K562 (cell line): ENCODE results near the gene CEACAM18. TPM values are rescaled to one million over a fixed set of nuclear protein-coding genes. Genes with fewer than 3 reads are reported as not detected.

Source experiments
- CC2D1A ChIP-seq: fragments of 450-650 bp; IDR thresholded peaks from 2 replicates; pipeline ENCODE4 v1.6.1; 2017; ENCODE audit warnings: mild to moderate bottlenecking
- CHD4 ChIP-seq: fragments of 200-600 bp; sonication (generic); IDR thresholded peaks from 3 replicates; pipeline ENCODE4 v1.6.1; 2012; ENCODE audit warnings: low read depth, mild to moderate bottlenecking, mixed read lengths, low read length, inconsistent platforms; ENCODE audit not compliant: insufficient read depth, insufficient replicate concordance, poor library complexity, severe bottlenecking
- FOXJ3 ChIP-seq: sonication (generic); formaldehyde crosslinking; IDR thresholded peaks from 2 replicates; pipeline ENCODE4 v1.4.0; 2020; ENCODE audit warnings: mild to moderate bottlenecking, missing genetic modification reagents
- NR2C2 ChIP-seq, 2 experiments: fragments of 200-800 bp in 1 of 2; sonication (Bioruptor generic) in 1 of 2; sonication (generic) in 1 of 2; formaldehyde crosslinking in 1 of 2; IDR thresholded peaks; 2 replicates each; pipeline versions ENCODE4 v1.6.1 to v1.8.0; 2016 to 2022; ENCODE audit warnings: mild to moderate bottlenecking in 1 of 2, missing compliant biosample characterization in 1 of 2, missing genetic modification characterization in 1 of 2, missing genetic modification reagents in 1 of 2
- RBM25 ChIP-seq: fragments of 200-400 bp; formaldehyde crosslinking; IDR thresholded peaks from 2 replicates; pipeline ENCODE4 v1.6.1; 2018; ENCODE audit warnings: low read length, low read depth, moderate library complexity; ENCODE audit not compliant: severe bottlenecking
- RHOXF2B ChIP-seq: fragments of 250-450 bp; sonication (Bioruptor Pico); conservative IDR thresholded peaks from 2 replicates; pipeline ENCODE4 v1.5.1; 2021
- SMARCA5 ChIP-seq: fragments of 450-650 bp; IDR thresholded peaks from 2 replicates; pipeline ENCODE4 v1.6.1; 2016
- SRSF7 ChIP-seq: fragments of 200-400 bp; formaldehyde crosslinking; optimal IDR thresholded peaks from 2 replicates; pipeline ENCODE3; 2017; ENCODE audit warnings: mild to moderate bottlenecking, low read depth, low read length
- TBP ChIP-seq: optimal IDR thresholded peaks from 2 replicates; pipeline ENCODE3; 2011; ENCODE audit warnings: low read depth, low read length, improper control_type of control experiment
- ZNF146 ChIP-seq: IDR thresholded peaks from one replicate; pipeline ENCODE4 v1.6.1; 2018; ENCODE audit warnings: missing compliant biosample characterization; ENCODE audit not compliant: unreplicated experiment
- ZNF217 ChIP-seq: sonication (generic); formaldehyde crosslinking; IDR thresholded peaks from 2 replicates; pipeline ENCODE4 v1.8.0; 2022; ENCODE audit warnings: mild to moderate bottlenecking, missing genetic modification reagents
- ZNF324 ChIP-seq: fragments of 250-450 bp; sonication (Bioruptor Pico); IDR thresholded peaks from 2 replicates; pipeline ENCODE4 v1.4.0; 2020; ENCODE audit warnings: mild to moderate bottlenecking
- polyA plus RNA-seq, 8 experiments: library from polyadenylated mRNA; depleted of rRNA in 4 of 8; stranded (reverse) in 5 of 8; unstranded in 3 of 8; fragments of >200 nt; fragmentation: Nextera tagmentation in 2 of 8; fragmentation: Illumina TruSeq in 1 of 8; extraction: Ambion mirVana in 2 of 8; extraction: Trizol in 1 of 8; gene quantifications; 2 replicates each; pipeline versions ENCODE4 v1.2.1 to v1.2.3, GENCODE V29; 2011 to 2014; ENCODE audit warnings: inconsistent platforms in 1 of 8, missing spikeins in 1 of 8
- total RNA-seq, 7 experiments: library from RNA; depleted of rRNA in 6 of 7; stranded (reverse); fragments of >200 nt in 6 of 7; fragmentation: Illumina TruSeq in 2 of 7; extraction: Trizol in 2 of 7; gene quantifications; 2 replicates each; pipeline versions ENCODE4 v1.2.1 to v1.2.3, GENCODE V29; 2011 to 2021; ENCODE audit warnings: low replicate concordance in 1 of 7
- TF ChIP-seq, protein P1 (sequence below): fragments of 200-600 bp; sonication (generic); IDR thresholded peaks from one replicate; pipeline ENCODE4 v1.6.1; 2012; ENCODE audit warnings: mild to moderate bottlenecking, low read depth, low read length, inconsistent platforms
- TF ChIP-seq, protein P2 (sequence below): fragments of 450-650 bp; IDR thresholded peaks from 2 replicates; pipeline ENCODE4 v1.6.1; 2018; ENCODE audit warnings: mild to moderate bottlenecking, low read depth; ENCODE audit not compliant: partially characterized antibody
- TF ChIP-seq, protein P3 (sequence below): sonication (generic); formaldehyde crosslinking; IDR thresholded peaks from 2 replicates; pipeline ENCODE4 v1.8.0; 2023; ENCODE audit warnings: mild to moderate bottlenecking, missing genetic modification reagents

Gene CEACAM18
- total and polyA plus RNA-seq, 9 of the 15 experiments (the other 6 are each of a cell fraction or from before 2014, with no cell fraction given), result 0.08 to 0.24 (median 0.15) TPM; not detected in 3

DNA sequence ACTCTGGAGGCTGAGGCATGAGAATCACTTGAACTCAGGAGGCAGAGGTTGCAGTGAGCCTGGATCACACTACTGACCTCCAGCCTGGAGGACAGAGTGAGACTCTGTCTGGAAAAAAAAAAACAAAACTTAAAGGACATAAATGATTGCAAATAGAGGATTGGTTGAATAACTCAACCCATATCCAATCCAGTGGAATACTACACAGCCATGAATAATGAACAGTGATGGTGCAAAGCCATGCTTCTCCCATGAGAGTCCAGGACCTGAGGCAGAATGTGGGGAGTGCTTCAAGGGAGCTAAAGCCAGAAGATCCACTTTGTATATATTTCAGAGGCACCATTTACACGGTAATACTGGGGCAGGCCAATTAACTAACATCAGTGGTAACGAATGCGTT, 2.2 kb upstream of the CEACAM18 start (continued):
- TF ChIP-seq, protein P1, sequence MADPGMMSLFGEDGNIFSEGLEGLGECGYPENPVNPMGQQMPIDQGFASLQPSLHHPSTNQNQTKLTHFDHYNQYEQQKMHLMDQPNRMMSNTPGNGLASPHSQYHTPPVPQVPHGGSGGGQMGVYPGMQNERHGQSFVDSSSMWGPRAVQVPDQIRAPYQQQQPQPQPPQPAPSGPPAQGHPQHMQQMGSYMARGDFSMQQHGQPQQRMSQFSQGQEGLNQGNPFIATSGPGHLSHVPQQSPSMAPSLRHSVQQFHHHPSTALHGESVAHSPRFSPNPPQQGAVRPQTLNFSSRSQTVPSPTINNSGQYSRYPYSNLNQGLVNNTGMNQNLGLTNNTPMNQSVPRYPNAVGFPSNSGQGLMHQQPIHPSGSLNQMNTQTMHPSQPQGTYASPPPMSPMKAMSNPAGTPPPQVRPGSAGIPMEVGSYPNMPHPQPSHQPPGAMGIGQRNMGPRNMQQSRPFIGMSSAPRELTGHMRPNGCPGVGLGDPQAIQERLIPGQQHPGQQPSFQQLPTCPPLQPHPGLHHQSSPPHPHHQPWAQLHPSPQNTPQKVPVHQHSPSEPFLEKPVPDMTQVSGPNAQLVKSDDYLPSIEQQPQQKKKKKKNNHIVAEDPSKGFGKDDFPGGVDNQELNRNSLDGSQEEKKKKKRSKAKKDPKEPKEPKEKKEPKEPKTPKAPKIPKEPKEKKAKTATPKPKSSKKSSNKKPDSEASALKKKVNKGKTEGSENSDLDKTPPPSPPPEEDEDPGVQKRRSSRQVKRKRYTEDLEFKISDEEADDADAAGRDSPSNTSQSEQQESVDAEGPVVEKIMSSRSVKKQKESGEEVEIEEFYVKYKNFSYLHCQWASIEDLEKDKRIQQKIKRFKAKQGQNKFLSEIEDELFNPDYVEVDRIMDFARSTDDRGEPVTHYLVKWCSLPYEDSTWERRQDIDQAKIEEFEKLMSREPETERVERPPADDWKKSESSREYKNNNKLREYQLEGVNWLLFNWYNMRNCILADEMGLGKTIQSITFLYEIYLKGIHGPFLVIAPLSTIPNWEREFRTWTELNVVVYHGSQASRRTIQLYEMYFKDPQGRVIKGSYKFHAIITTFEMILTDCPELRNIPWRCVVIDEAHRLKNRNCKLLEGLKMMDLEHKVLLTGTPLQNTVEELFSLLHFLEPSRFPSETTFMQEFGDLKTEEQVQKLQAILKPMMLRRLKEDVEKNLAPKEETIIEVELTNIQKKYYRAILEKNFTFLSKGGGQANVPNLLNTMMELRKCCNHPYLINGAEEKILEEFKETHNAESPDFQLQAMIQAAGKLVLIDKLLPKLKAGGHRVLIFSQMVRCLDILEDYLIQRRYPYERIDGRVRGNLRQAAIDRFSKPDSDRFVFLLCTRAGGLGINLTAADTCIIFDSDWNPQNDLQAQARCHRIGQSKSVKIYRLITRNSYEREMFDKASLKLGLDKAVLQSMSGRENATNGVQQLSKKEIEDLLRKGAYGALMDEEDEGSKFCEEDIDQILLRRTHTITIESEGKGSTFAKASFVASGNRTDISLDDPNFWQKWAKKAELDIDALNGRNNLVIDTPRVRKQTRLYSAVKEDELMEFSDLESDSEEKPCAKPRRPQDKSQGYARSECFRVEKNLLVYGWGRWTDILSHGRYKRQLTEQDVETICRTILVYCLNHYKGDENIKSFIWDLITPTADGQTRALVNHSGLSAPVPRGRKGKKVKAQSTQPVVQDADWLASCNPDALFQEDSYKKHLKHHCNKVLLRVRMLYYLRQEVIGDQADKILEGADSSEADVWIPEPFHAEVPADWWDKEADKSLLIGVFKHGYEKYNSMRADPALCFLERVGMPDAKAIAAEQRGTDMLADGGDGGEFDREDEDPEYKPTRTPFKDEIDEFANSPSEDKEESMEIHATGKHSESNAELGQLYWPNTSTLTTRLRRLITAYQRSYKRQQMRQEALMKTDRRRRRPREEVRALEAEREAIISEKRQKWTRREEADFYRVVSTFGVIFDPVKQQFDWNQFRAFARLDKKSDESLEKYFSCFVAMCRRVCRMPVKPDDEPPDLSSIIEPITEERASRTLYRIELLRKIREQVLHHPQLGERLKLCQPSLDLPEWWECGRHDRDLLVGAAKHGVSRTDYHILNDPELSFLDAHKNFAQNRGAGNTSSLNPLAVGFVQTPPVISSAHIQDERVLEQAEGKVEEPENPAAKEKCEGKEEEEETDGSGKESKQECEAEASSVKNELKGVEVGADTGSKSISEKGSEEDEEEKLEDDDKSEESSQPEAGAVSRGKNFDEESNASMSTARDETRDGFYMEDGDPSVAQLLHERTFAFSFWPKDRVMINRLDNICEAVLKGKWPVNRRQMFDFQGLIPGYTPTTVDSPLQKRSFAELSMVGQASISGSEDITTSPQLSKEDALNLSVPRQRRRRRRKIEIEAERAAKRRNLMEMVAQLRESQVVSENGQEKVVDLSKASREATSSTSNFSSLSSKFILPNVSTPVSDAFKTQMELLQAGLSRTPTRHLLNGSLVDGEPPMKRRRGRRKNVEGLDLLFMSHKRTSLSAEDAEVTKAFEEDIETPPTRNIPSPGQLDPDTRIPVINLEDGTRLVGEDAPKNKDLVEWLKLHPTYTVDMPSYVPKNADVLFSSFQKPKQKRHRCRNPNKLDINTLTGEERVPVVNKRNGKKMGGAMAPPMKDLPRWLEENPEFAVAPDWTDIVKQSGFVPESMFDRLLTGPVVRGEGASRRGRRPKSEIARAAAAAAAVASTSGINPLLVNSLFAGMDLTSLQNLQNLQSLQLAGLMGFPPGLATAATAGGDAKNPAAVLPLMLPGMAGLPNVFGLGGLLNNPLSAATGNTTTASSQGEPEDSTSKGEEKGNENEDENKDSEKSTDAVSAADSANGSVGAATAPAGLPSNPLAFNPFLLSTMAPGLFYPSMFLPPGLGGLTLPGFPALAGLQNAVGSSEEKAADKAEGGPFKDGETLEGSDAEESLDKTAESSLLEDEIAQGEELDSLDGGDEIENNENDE, result no peak
- peak; percentile 46; the same call in 1 of the 2 replicates for TF ChIP-seq SMARCA5
- TF ChIP-seq RHOXF2B (CRISPR knock-in tag), result no peak
- peak; percentile 85 for TF ChIP-seq RBM25
- TF ChIP-seq, protein P2, sequence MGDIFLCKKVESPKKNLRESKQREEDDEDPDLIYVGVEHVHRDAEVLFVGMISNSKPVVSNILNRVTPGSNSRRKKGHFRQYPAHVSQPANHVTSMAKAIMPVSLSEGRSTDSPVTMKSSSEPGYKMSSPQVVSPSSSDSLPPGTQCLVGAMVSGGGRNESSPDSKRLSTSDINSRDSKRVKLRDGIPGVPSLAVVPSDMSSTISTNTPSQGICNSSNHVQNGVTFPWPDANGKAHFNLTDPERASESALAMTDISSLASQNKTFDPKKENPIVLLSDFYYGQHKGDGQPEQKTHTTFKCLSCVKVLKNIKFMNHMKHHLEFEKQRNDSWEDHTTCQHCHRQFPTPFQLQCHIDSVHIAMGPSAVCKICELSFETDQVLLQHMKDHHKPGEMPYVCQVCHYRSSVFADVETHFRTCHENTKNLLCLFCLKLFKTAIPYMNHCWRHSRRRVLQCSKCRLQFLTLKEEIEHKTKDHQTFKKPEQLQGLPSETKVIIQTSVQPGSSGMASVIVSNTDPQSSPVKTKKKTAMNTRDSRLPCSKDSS, result no peak
- no peak for TF ChIP-seq NR2C2 (CRISPR knock-in tag; IDR thresholded peaks at IDR 0.05)
- no peak for TF ChIP-seq NR2C2 (tag; IDR thresholded peaks at IDR 0.05)
- TF ChIP-seq FOXJ3 (CRISPR knock-in tag), result no peak
- no peak for TF ChIP-seq TBP
- no peak for TF ChIP-seq CHD4
- no peak for TF ChIP-seq SRSF7
- TF ChIP-seq ZNF324 (CRISPR knock-in tag), result no peak
- TF ChIP-seq ZNF146 (CRISPR knock-in tag), result peak; percentile 99
- TF ChIP-seq, protein P3, sequence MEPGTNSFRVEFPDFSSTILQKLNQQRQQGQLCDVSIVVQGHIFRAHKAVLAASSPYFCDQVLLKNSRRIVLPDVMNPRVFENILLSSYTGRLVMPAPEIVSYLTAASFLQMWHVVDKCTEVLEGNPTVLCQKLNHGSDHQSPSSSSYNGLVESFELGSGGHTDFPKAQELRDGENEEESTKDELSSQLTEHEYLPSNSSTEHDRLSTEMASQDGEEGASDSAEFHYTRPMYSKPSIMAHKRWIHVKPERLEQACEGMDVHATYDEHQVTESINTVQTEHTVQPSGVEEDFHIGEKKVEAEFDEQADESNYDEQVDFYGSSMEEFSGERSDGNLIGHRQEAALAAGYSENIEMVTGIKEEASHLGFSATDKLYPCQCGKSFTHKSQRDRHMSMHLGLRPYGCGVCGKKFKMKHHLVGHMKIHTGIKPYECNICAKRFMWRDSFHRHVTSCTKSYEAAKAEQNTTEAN, result no peak
- no peak for TF ChIP-seq ZNF217 (CRISPR knock-in tag)
- no peak for TF ChIP-seq CC2D1A
